A673 (cell line): ENCODE measurements around the gene RPRD1B.

Source experiments
- EZH2 ChIP-seq: fragments of 200-600 bp; sonication (generic); IDR thresholded peaks from 2 replicates; pipeline ENCODE4 v1.6.1; 2017; ENCODE audit warnings: borderline replicate concordance, low read depth, mild to moderate bottlenecking, mixed read lengths, antibody characterized with exemption, low read length; ENCODE audit not compliant: poor library complexity, severe bottlenecking
- TF ChIP-seq, protein P1 (sequence below): fragments of 300-800, 200-600 bp; sonication (generic); conservative IDR thresholded peaks from 2 replicates; pipeline ENCODE4 v1.5.1; 2017; ENCODE audit warnings: low read depth, mild to moderate bottlenecking, antibody characterized with exemption, low read length, moderate library complexity, mixed read lengths

DNA sequence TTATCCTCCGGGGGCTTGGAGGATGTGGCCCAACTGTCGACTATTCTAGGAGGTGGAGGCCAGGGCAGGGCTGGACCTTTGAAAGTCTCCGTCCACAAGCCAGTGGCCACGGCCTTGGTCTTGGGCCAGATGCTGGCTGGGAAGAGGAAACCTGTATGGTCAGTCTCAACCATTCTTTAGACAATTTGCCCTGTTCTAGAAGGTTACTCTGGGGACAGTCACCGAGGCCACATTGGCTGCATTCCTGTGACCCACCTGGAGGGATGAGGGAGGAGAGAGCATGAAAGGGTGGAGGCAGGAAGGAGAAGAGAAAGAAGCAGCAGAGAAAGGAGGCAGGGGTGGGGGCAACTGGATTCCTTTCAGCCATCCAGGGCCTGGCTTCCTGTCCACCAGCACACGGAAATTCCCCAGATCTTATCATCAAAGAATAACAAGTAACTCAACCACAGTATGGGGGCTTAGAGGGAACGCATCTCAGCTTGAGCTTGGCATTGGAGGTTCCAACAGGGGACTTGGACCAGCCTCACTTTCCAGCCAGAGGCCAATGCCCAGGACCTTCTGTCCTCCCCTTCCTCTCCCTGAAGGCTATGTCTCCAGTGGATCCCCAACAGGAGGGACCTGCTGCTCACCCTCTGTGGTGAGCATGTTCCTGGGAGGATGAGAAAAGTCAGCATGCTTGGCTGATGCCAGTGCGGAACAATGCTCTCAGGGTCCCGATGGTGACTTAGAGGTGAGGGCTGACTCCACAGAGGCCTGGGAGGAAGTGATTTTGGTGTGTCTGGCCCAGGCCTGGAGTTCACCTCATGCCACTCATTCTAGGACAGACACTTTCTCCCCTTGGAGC lies 101.1 kb downstream of the RPRD1B start:
- TF ChIP-seq, protein P1, sequence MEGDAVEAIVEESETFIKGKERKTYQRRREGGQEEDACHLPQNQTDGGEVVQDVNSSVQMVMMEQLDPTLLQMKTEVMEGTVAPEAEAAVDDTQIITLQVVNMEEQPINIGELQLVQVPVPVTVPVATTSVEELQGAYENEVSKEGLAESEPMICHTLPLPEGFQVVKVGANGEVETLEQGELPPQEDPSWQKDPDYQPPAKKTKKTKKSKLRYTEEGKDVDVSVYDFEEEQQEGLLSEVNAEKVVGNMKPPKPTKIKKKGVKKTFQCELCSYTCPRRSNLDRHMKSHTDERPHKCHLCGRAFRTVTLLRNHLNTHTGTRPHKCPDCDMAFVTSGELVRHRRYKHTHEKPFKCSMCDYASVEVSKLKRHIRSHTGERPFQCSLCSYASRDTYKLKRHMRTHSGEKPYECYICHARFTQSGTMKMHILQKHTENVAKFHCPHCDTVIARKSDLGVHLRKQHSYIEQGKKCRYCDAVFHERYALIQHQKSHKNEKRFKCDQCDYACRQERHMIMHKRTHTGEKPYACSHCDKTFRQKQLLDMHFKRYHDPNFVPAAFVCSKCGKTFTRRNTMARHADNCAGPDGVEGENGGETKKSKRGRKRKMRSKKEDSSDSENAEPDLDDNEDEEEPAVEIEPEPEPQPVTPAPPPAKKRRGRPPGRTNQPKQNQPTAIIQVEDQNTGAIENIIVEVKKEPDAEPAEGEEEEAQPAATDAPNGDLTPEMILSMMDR: no peak
- TF ChIP-seq EZH2: no peak
